Spleen (tissue), 7 donors: ENCODE results near the gene GPR52.

ENCODE experiments used
- POLR2A ChIP-seq, 3 donors: fragments of 450-650 bp; IDR thresholded peaks; one replicate each; pipeline ENCODE4 v1.5.1; 2017; ENCODE audit warnings: antibody characterized with exemption in 3 of 3, mild to moderate bottlenecking in 1 of 3
- TF ChIP-seq, protein P1 (sequence below), 11 experiments: fragments of 200-600 bp in 7 of 11; fragments of 450-650 bp in 4 of 11; sonication (generic) in 4 of 11; IDR thresholded peaks in 8 of 11; conservative IDR thresholded peaks in 3 of 11; 1 replicate in 7 of 11; 2 replicates in 4 of 11; pipeline versions ENCODE4 v1.4.0 to v1.8.0; 2016 to 2021; ENCODE audit warnings: antibody characterized with exemption in 11 of 11, inconsistent platforms in 4 of 11, mild to moderate bottlenecking in 1 of 11
- donor health status: DM: no; HTN: no; CAD: no; lungs with moderate emphysema.
- donor health status: DM: no; HTN: no; CAD: no.
- donor health status: DM: no; HTN: no; CAD: no.

DNA sequence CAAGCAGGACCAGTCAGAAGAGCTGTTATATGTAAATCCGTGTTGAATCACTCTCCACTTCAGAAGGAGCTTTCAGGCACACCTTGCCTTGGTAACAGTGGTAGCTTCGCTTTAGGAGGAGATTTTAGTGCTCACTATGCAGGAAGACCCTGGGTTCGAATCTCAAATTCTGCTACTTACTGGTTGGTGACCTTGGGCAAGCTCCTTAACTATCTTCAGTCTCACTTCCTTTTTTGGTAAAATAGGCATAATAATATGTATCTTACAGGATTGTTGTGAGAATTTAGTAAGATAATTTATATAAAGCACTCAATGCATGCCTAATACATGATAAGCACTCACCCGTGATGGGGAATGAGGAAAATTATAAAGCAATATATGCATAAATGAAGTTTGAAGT, 46.7 kb upstream of the GPR52 start:
- TF ChIP-seq, protein P1, sequence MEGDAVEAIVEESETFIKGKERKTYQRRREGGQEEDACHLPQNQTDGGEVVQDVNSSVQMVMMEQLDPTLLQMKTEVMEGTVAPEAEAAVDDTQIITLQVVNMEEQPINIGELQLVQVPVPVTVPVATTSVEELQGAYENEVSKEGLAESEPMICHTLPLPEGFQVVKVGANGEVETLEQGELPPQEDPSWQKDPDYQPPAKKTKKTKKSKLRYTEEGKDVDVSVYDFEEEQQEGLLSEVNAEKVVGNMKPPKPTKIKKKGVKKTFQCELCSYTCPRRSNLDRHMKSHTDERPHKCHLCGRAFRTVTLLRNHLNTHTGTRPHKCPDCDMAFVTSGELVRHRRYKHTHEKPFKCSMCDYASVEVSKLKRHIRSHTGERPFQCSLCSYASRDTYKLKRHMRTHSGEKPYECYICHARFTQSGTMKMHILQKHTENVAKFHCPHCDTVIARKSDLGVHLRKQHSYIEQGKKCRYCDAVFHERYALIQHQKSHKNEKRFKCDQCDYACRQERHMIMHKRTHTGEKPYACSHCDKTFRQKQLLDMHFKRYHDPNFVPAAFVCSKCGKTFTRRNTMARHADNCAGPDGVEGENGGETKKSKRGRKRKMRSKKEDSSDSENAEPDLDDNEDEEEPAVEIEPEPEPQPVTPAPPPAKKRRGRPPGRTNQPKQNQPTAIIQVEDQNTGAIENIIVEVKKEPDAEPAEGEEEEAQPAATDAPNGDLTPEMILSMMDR (IDR thresholded peaks at IDR 0.05 in 8 of 11, conservative IDR thresholded peaks at IDR 0.05 in 3 of 11) = no peak
- TF ChIP-seq POLR2A (IDR thresholded peaks at IDR 0.05) = no peak
